Neutrophil (primary cell): Measurements from ENCODE around the gene LNX1.

Source experiments
- H3K27ac ChIP-seq: fragments of 200-600 bp; sonication (generic); 2 replicates; pipeline ENCODE4 v1.5.1; 2016; ENCODE audit warnings: mild to moderate bottlenecking, moderate library complexity
- H3K27me3 ChIP-seq: fragments of 200-600 bp; sonication (generic); 2 replicates; pipeline ENCODE4 v1.6.0; 2016; ENCODE audit warnings: mild to moderate bottlenecking
- H3K36me3 ChIP-seq: fragments of 200-600 bp; sonication (generic); 2 replicates; pipeline ENCODE4 v1.5.1; 2017
- H3K4me1 ChIP-seq, 2 experiments: fragments of 200-600 bp in 1 of 2; sonication (generic) in 1 of 2; 1 replicate in 1 of 2; 2 replicates in 1 of 2; pipeline versions ENCODE4 v1.5.1 to v1.6.1; 2013 to 2016; ENCODE audit warnings: low read depth in 1 of 2, low read length in 1 of 2, mild to moderate bottlenecking in 1 of 2, moderate library complexity in 1 of 2; ENCODE audit not compliant: control insufficient read depth in 1 of 2, insufficient read depth in 1 of 2
- H3K4me3 ChIP-seq, 2 experiments: fragments of 200-600 bp in 1 of 2; sonication (generic) in 1 of 2; 1 replicate in 1 of 2; 2 replicates in 1 of 2; pipeline ENCODE4 v1.5.1; 2013 to 2016; ENCODE audit warnings: low read depth in 1 of 2, low read length in 1 of 2, mild to moderate bottlenecking in 1 of 2, moderate library complexity in 1 of 2
- H3K9me3 ChIP-seq: fragments of 200-600 bp; sonication (generic); 2 replicates; pipeline ENCODE4 v1.5.1; 2016
- TF ChIP-seq, protein P1 (sequence below): fragments of 200-600 bp; sonication (generic); IDR thresholded peaks from 2 replicates; pipeline ENCODE4 v1.5.1; 2016; ENCODE audit warnings: antibody characterized with exemption

LNX1 gene

GRCh38 chr4:53501561-53501960, 89.7 kb downstream of the LNX1 start:
- H3K9me3 ChIP-seq = no peaks in the 10 kb centered on the region
- TF ChIP-seq, protein P1, sequence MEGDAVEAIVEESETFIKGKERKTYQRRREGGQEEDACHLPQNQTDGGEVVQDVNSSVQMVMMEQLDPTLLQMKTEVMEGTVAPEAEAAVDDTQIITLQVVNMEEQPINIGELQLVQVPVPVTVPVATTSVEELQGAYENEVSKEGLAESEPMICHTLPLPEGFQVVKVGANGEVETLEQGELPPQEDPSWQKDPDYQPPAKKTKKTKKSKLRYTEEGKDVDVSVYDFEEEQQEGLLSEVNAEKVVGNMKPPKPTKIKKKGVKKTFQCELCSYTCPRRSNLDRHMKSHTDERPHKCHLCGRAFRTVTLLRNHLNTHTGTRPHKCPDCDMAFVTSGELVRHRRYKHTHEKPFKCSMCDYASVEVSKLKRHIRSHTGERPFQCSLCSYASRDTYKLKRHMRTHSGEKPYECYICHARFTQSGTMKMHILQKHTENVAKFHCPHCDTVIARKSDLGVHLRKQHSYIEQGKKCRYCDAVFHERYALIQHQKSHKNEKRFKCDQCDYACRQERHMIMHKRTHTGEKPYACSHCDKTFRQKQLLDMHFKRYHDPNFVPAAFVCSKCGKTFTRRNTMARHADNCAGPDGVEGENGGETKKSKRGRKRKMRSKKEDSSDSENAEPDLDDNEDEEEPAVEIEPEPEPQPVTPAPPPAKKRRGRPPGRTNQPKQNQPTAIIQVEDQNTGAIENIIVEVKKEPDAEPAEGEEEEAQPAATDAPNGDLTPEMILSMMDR = no peak
- H3K27ac ChIP-seq = no peak overlapping the region
- H3K27me3 ChIP-seq = no peaks in the 10 kb centered on the region
- H3K4me1 ChIP-seq = no peaks in the 10 kb centered on the region
- no peaks in the 10 kb centered on the region for H3K36me3 ChIP-seq
- H3K4me3 ChIP-seq = no peak overlapping the region

DNA sequence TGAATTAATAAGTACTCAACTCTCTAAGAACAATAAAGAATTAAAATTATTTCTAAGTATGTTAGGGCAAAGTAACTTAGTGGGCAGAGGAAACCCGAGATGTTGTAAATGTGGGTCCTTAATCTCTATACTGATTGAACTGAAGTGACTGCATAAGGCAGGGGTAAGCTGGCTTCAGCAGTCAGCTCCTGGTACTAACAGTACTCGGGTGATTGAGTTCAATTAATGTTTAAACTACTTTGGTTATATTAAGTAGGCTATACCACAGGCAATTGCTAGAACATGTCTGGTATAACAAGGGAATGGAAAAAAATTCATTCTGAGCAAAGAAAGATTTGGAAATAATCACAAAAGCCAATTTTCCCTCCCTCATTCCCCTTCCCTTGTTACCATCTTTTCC, 90.7 kb downstream of the LNX1 start:
- H3K36me3 ChIP-seq = no peaks in the 10 kb centered on the region
- no peaks in the 10 kb centered on the region for H3K4me1 ChIP-seq
- H3K27me3 ChIP-seq = no peaks in the 10 kb centered on the region
- TF ChIP-seq, protein P1 = no peak
- no peak overlapping the region for H3K4me3 ChIP-seq
- no peak overlapping the region for H3K27ac ChIP-seq
- no peaks in the 10 kb centered on the region for H3K9me3 ChIP-seq

DNA sequence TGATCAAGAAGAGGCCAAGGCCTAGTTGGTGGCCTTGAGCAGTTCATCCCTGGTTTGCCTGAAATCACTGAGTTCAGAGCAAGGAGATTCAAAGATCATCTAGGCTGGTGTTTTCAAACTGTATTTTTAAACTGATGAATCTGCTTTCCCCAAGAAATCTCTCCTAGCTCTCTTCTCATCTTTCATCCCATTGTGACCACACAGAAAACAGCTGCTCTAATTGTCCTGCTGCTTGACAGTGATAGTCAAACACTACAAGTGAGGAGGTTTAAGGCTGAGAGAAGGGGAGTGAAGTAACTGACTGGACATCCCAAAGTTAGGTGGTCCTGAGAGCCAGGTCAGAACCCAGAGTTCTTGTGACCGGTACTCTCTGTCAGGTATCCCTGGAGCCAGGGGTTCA, 91.5 kb downstream of the LNX1 start:
- TF ChIP-seq, protein P1 = no peak
- Histone ChIP-seq H3K27ac (no peak overlapping the region), H3K27me3 (no peaks in the 10 kb centered on the region), H3K4me1 (no peaks in the 10 kb centered on the region), H3K4me3 (no peak overlapping the region), H3K36me3 (no peaks in the 10 kb centered on the region), H3K9me3 (no peaks in the 10 kb centered on the region)

- TF ChIP-seq, protein P1 = no peak
- Histone ChIP-seq H3K27me3 (no peaks in the 10 kb centered on the region), H3K27ac (no peak overlapping the region), H3K36me3 (no peaks in the 10 kb centered on the region), H3K4me1 (no peaks in the 10 kb centered on the region), H3K9me3 (no peaks in the 10 kb centered on the region), H3K4me3 (no peak overlapping the region)
These were observed 92.6 kb downstream of the LNX1 start for GRCh38 chr4:53498706-53499105.

- Histone ChIP-seq H3K4me3 (no peak overlapping the region), H3K4me1 (no peaks in the 10 kb centered on the region), H3K27ac (no peak overlapping the region), H3K9me3 (no peaks in the 10 kb centered on the region), H3K36me3 (no peaks in the 10 kb centered on the region), H3K27me3 (no peaks in the 10 kb centered on the region)
- TF ChIP-seq, protein P1 = no peak
These were observed 93.6 kb downstream of the LNX1 start for GRCh38 chr4:53497487-53498244.
